HUES64 (cell line): Measurements from ENCODE around the gene KRTAP19-6.
"Not testable (repeated sequence)": the region's sequence is repeated elsewhere in the genome, so short reads cannot be mapped to it uniquely, and the experiment has no call there.

Source experiments
- H3K27ac ChIP-seq: 2 replicates; pipeline ENCODE4 v1.7.0; 2013; ENCODE audit warnings: low read depth, low read length, inconsistent platforms
- H3K27me3 ChIP-seq: 2 replicates; pipeline ENCODE4 v1.6.1; 2013; ENCODE audit warnings: mild to moderate bottlenecking, low read length; ENCODE audit not compliant: insufficient read depth
- H3K36me3 ChIP-seq: 2 replicates; pipeline ENCODE4 v1.6.1; 2013; ENCODE audit warnings: mild to moderate bottlenecking, low read length; ENCODE audit not compliant: insufficient read depth
- H3K4me1 ChIP-seq: 2 replicates; pipeline ENCODE4 v1.6.1; 2013; ENCODE audit warnings: mild to moderate bottlenecking, low read length, moderate library complexity; ENCODE audit not compliant: insufficient read depth
- H3K4me3 ChIP-seq: 2 replicates; pipeline ENCODE4 v1.5.1; 2013; ENCODE audit warnings: mild to moderate bottlenecking, low read length, moderate library complexity
- H3K9ac ChIP-seq: 2 replicates; pipeline ENCODE4 v1.6.1; 2013; ENCODE audit warnings: mild to moderate bottlenecking, low read depth, low read length
- H3K9me3 ChIP-seq: 2 replicates; pipeline ENCODE4 v1.6.1; 2013; ENCODE audit warnings: low read depth, low read length; ENCODE audit not compliant: insufficient read depth
- WGBS: fragments of 150-250, 120-280 bp; methylation state at CpG from one replicate; pipeline ENCODE4 v1.1.7; 2013; ENCODE audit warnings: missing lambda C conversion rate; 5-methylcytosine and 5-hydroxymethylcytosine counted together

KRTAP19-6 gene

DNA sequence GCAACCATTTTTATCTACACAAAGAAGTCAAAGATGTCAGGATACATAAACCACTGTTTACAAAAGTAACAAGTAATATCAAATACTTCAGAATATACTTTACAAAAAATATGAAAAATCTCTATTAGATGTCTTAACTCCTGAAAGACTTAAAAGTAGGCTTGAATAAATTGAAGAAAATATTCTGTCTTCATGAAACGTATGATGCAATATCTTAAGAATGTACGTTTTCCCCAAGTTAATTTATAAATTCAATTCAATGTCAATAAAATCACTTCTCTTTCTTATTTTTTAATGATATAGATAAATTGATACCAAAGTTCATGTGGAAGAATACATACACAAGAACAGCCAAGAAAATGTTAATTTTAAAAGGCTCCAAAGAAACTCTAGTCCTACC is 13.4 kb upstream of the KRTAP19-6 start:
- H3K27ac ChIP-seq: no peak overlapping the region
- H3K27me3 ChIP-seq: no peaks in the 10 kb centered on the region
- no peak overlapping the region for H3K4me3 ChIP-seq
- no CpG with 5 or more reads among the region's 2 CpGs for WGBS
- no peaks in the 10 kb centered on the region for H3K36me3 ChIP-seq
- H3K4me1 ChIP-seq: no peaks in the 10 kb centered on the region
- H3K9ac ChIP-seq: no peak overlapping the region
- no peaks in the 10 kb centered on the region for H3K9me3 ChIP-seq

DNA sequence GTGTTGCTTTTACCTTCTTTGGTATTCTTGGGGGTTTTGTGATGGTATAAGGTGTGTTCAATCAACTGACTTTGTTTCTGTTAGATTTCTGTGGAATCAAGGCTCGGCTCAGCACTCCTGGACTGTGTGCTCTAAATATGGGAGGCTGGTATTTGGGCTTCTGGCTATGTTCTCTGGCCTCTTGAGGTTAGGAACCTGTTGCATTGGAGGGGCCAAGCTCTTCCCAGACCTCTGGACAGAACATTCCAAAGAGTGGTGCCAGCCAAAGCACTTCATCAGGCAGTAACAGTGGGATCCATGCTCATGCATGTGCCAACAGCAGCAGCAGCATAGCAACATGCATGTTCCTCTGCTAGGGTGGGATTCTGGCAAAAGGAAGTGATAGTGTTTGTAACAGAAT is 11.1 kb upstream of the KRTAP19-6 start:
- 94% methylated on average over 1 of the region's 1 CpG for WGBS
- Histone ChIP-seq H3K27me3 (no peaks in the 10 kb centered on the region), H3K9me3 (no peaks in the 10 kb centered on the region), H3K36me3 (no peaks in the 10 kb centered on the region), H3K4me1 (no peaks in the 10 kb centered on the region), H3K27ac (no peak overlapping the region), H3K4me3 (no peak overlapping the region), H3K9ac (no peak overlapping the region)

DNA sequence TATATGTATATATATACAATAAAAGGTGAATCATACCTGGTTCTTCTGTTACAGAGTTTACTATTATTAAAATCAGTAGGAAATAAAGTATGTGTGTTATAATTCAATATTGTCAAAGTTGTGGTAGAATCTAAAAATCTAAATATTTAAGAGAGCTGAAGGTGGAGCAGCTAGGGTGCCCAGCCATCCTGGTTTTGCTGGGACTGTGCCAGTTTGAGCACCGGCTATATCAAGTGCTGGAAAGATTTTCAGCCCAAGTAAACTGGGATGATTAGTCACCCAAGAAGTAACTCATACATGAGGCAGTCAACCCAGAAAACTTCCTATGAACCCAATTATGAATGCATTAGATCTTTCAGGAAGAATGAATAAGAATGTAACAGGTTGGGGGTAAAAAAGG is 22.8 kb downstream of the KRTAP19-6 start:
- Histone ChIP-seq H3K27me3 (no peaks in the 10 kb centered on the region), H3K4me1 (no peaks in the 10 kb centered on the region), H3K9me3 (peaks cover 4% of the 10 kb centered on the region; the same call in 1 of the 2 replicates), H3K9ac (no peak overlapping the region), H3K36me3 (no peaks in the 10 kb centered on the region), H3K4me3 (no peak overlapping the region), H3K27ac (no peak overlapping the region)
- WGBS: 100% methylated on average over 1 of the region's 1 CpG

DNA sequence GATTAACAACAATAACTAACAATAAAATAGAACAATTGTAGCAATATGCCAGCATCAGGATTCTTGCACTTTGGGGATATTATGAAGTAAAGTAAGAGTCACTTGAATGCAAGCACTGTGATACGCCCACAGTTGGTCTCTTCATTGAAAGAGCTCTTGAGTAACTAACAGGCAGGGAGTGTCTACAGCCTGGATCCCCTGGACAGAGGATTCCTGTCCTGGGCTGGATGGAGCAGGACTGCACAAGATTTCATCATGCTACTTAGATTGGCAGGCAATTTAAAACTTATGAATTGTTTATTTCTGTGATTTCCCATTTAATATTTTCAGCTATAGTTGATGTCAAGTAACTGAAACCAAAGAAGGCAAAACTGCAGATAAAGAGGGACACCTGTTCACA is 26.0 kb downstream of the KRTAP19-6 start:
- Histone ChIP-seq H3K4me1 (no peaks in the 10 kb centered on the region), H3K27ac (no peak overlapping the region), H3K9ac (no peak overlapping the region), H3K27me3 (no peaks in the 10 kb centered on the region), H3K36me3 (no peaks in the 10 kb centered on the region), H3K9me3 (no peaks in the 10 kb centered on the region), H3K4me3 (no peak overlapping the region)
- WGBS: 87% methylated on average over 1 of the region's 1 CpG

DNA sequence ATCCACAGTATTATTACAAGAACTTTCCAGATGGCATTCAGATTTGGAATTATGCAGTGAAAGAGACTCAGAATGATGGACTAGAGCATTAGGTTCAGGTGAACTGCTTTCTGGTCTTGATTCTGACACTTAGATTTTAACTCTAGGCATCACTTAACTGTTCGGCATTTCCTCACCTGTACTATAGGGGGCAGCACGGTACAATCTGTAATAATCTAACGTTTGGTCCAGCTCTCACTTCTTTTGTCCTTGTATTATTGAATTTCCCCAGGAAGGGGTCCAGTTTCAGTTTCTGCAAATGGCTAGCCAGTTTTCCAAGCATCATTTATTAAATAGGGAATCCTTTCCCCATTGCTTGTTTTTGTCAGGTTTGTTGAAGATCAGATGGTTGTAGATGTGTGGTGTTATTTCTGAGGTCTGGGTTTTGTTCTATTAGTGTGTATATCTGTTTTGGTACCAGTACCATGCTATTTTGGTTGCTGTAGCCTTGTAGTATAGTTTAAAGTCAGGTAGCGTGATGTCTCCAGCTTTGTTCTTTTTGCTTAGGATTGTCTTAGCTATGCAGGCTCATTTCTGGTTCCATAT is 36.0 kb downstream of the KRTAP19-6 start:
- H3K36me3 ChIP-seq, H3K9me3 ChIP-seq, H3K4me1 ChIP-seq, H3K4me3 ChIP-seq, H3K9ac ChIP-seq, H3K27ac ChIP-seq, H3K27me3 ChIP-seq: not testable (repeated sequence)
- 29% methylated on average over 4 of the region's 4 CpGs for WGBS

DNA sequence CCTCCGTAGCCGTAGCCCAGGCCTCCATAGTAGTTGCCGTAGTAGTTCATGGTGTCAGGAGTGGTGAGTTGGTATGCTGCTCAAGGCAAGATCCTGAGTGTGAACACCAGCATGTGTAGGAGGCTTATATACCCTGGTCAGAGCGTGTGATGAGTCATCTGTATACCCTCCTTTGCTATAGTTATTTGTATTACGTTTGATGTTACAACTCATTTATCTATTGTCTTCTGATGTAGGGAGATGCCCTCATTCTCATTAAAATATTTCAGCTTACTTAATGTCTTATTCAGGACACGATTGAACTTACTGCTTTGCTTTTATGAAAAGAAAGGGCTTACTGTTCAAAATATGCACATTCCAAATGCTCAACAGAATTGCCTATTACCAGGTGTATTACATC is 39.6 kb downstream of the KRTAP19-6 start, which contains the start of gene KRTAP19-5:
KRTAP19-5 (minus strand) TSS at position 101 of the 400 bp plus-strand sequence; CDS start at position 50, 51 bp downstream.
- Histone ChIP-seq H3K36me3 (no peaks in the 10 kb centered on the region), H3K4me1 (no peaks in the 10 kb centered on the region), H3K27me3 (no peaks in the 10 kb centered on the region), H3K9ac (no peak within 1 kb of the TSS), H3K9me3 (no peaks in the 10 kb centered on the region), H3K27ac (no peak within 1 kb of the TSS), H3K4me3 (no peak within 1 kb of the TSS)
- 88% methylated on average over 5 of the region's 6 CpGs for WGBS

DNA sequence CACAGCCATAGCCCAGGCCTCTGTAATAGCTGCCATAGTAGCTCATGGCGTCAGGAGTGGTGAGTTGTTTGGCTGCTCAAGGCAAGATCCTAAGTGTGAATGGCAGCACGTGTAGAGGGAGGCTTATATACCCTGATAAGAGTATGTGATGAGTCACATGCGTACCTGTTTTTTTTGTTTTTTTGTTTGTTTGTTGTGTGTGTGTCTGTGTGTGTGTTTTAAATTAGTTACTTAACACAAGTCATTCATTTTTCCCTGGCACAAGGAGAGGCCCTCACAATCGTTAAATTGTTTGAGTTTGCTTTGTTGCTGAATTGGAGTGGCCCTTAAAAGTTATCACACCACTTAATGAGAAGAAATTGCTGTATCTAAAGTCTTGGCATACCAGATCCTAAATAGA is 44.6 kb downstream of the KRTAP19-6 start, which contains the start of gene KRTAP19-4:
KRTAP19-4 (minus strand) TSS at position 101 of the 400 bp plus-strand sequence; CDS start at position 46, 55 bp downstream.
- H3K27me3 ChIP-seq: no peaks in the 10 kb centered on the region
- no peak within 1 kb of the TSS for H3K27ac ChIP-seq
- no peaks in the 10 kb centered on the region for H3K9me3 ChIP-seq
- WGBS: 79% methylated on average over 2 of the region's 4 CpGs
- H3K36me3 ChIP-seq: no peaks in the 10 kb centered on the region
- H3K9ac ChIP-seq: no peak within 1 kb of the TSS
- H3K4me3 ChIP-seq: no peak within 1 kb of the TSS
- H3K4me1 ChIP-seq: no peaks in the 10 kb centered on the region

DNA sequence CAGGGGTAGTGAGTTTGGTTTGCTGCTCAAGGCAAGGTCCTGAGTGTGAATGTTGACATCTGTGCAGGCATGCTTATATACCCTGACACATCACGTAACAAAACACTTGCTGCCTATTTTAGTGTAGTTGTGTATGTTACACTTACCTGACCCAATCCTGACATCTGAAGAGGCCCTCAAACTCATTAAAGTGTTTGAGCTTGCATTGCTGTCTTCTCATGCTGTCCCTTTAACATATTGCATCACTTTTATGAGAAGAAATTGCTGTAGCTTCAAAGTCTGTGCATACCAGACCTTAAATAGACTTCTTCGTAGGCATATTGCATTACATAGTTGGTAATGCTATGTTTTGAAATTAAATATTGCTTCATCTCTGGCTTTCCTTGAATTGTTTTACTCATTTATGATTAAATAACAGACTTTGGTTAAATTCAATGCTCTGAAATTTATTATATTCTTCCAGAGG is 49.7 kb downstream of the KRTAP19-6 start, which contains the start of gene KRTAP19-3:
KRTAP19-3 (minus strand) TSS at position 51 of the 466 bp plus-strand sequence. CDS start 56 bp downstream, outside the sequence.
- WGBS: 100% methylated on average over 1 of the region's 2 CpGs
- no peaks in the 10 kb centered on the region for H3K36me3 ChIP-seq
- no peak within 1 kb of the TSS for H3K27ac ChIP-seq
- H3K27me3 ChIP-seq: no peaks in the 10 kb centered on the region
- peaks cover 5% of the 10 kb centered on the region; the same call in 1 of the 2 replicates for H3K9me3 ChIP-seq
- no peaks in the 10 kb centered on the region for H3K4me1 ChIP-seq
- no peak within 1 kb of the TSS for H3K9ac ChIP-seq
- no peak within 1 kb of the TSS for H3K4me3 ChIP-seq
